ENCODE data around the gene FBLL1. TPM values are rescaled to one million over a fixed set of nuclear protein-coding genes. Genes with fewer than 3 reads are reported as not detected.

The FBLL1 gene
- total RNA-seq, 4 donors from 2014 or later, result 0.83 TPM; not detected in 3

DNA sequence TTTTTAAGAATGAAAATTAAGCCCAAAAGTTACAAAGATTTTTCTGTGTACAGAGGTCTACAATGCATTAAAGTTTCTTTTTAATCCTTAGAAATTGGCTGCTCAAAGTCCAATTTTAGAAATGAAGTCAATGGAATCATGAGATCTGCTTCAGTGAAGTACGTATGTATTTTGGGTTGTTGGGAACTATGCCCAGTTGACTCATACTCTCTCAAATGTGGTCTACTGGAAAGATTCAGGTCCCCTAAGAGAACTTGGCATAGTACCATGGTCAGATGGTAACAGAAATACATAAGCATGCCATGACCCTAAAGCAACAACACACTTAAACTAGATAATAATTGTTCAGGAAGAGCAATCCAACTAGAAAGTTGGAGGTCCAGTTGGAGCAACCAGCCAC is 23.0 kb downstream of the FBLL1 start:
- intact Hi-C loops (cut with DNase I; ENCODE audit: low total_unique reads), result no loop called here
- no peak for DNase-seq

GRCh38 chr5:168553377-168554130 is 24.4 kb downstream of the FBLL1 start:
- Histone ChIP-seq H3K27ac (no peak overlapping the region), H3K27me3 (no peaks in the 10 kb centered on the region), H3K9me3 (no peaks in the 10 kb centered on the region), H3K4me3 (no peak overlapping the region), H3K36me3 (no peaks in the 10 kb centered on the region), H3K4me1 (no peaks in the 10 kb centered on the region)
- no peak for DNase-seq
- no peak for TF ChIP-seq CTCF (IDR thresholded peaks at IDR 0.05)
- no peak for TF ChIP-seq POLR2A (IDR thresholded peaks at IDR 0.05)
- intact Hi-C loops (cut with DNase I; ENCODE audit: low total_unique reads), result no loop called here

More for the DNA sequence above, 23.0 kb downstream of the FBLL1 start:
- no peaks in the 10 kb centered on the region for H3K36me3 ChIP-seq
- no peaks in the 10 kb centered on the region for H3K27me3 ChIP-seq
- no peaks in the 10 kb centered on the region for H3K9me3 ChIP-seq
- TF ChIP-seq POLR2A (IDR thresholded peaks at IDR 0.05) (no peak), CTCF (IDR thresholded peaks at IDR 0.05) (no peak)
- no peak overlapping the region for H3K4me3 ChIP-seq
- no peaks in the 10 kb centered on the region for H3K4me1 ChIP-seq
- no peak overlapping the region for H3K27ac ChIP-seq

DNA sequence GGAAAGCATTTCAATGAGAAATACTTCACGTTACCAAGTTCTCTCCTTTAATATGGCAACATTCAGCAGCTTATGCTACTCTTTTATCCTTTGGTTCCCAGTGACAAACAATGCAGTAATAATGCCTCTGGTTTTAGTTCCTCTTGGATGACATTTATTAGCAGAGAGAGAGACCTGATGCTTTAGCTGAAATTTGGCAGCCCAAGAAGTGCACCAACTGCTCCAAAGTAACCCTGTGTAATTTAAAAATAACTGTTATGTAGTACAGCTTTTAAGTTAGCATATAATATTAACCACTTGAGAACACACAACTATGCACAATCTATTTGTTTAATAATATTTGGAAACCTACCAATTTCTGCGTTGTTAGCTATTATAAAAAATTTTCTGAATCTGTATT is 28.3 kb downstream of the FBLL1 start:
- intact Hi-C loops (cut with DNase I; ENCODE audit: low total_unique reads), result no loop called here
- Histone ChIP-seq H3K9me3 (no peaks in the 10 kb centered on the region), H3K4me1 (no peaks in the 10 kb centered on the region), H3K4me3 (no peak overlapping the region), H3K27ac (no peak overlapping the region), H3K27me3 (no peaks in the 10 kb centered on the region), H3K36me3 (no peaks in the 10 kb centered on the region)
- TF ChIP-seq CTCF (IDR thresholded peaks at IDR 0.05) (no peak), POLR2A (IDR thresholded peaks at IDR 0.05) (no peak)
- DNase-seq, result no peak

GRCh38 chr5:168562279-168562678 is 33.2 kb downstream of the FBLL1 start:
- Histone ChIP-seq H3K27ac (no peak overlapping the region), H3K9me3 (no peaks in the 10 kb centered on the region), H3K36me3 (no peaks in the 10 kb centered on the region), H3K4me1 (no peaks in the 10 kb centered on the region), H3K4me3 (no peak overlapping the region), H3K27me3 (no peaks in the 10 kb centered on the region)
- DNase-seq, result no peak
- TF ChIP-seq CTCF (IDR thresholded peaks at IDR 0.05), result no peak
- no peak for TF ChIP-seq POLR2A (IDR thresholded peaks at IDR 0.05)
- intact Hi-C loops (cut with DNase I; ENCODE audit: low total_unique reads), result no loop called here

DNA sequence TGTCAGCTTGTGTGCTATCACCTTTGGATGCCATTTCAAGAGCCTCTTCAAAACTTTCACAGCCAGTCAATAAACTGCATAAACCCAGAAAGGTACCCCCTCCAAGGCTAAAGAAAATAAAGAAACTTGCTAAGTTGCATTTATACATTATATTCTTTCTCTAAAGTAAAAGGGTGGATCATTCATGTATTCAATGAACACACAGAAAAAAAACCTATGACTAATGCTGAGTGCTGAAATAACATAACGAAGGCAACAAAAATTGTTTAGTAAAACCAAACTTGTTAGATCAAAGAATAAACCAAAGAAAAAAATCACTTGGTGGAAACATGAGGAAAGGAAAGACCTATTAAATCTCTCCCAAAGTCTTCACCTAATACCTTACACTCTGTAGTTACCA is 34.9 kb downstream of the FBLL1 start:
- no peaks in the 10 kb centered on the region for H3K9me3 ChIP-seq
- H3K27me3 ChIP-seq, result no peaks in the 10 kb centered on the region
- intact Hi-C loops (cut with DNase I; ENCODE audit: low total_unique reads), result no loop called here
- no peaks in the 10 kb centered on the region for H3K36me3 ChIP-seq
- no peak overlapping the region for H3K4me3 ChIP-seq
- no peak for TF ChIP-seq CTCF (IDR thresholded peaks at IDR 0.05)
- DNase-seq, result no peak
- no peak overlapping the region for H3K27ac ChIP-seq
- H3K4me1 ChIP-seq, result no peaks in the 10 kb centered on the region
